ENCODE measurements around the gene SLC39A11.
"Not testable (repeated sequence)": the region's sequence is repeated elsewhere in the genome, so short reads cannot be mapped to it uniquely, and the experiment has no call there.

The SLC39A11 gene

DNA sequence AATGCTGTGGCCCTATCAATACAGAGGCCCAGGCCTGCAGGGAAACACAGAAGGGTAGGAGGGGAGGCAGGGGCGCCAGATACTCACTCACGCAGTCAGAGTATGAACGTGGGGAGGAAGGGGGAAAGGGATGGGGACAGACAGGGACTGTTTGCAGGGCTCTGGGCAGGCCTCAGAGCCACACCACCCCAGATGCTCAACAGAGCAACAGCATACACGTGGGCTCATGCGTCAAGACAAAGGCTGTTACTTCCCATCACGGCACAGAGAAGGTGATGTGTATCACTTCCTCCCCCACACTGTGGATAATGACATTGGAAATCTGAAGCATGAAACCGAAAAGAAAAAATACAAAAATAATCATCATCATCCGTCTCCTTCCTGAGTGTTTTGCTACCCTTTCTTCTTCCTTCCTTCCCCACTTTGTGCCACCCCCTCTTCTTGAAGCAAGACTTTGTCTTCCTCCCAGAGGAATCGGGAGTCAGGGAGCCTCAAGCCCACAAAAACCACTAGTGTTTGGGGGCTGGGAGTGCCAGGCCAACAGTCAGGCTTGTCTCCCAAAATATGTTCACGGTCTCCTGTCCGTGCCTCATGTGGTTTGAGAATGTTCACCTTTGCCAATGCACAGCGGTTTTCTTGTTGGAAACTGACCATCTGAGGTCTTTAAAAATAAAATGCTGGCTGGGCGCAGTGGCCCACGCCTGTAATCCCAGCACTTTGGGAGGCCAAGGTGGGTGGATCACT, 20.1 kb downstream of the SLC39A11 start:
- DNase-seq = no peak

DNA sequence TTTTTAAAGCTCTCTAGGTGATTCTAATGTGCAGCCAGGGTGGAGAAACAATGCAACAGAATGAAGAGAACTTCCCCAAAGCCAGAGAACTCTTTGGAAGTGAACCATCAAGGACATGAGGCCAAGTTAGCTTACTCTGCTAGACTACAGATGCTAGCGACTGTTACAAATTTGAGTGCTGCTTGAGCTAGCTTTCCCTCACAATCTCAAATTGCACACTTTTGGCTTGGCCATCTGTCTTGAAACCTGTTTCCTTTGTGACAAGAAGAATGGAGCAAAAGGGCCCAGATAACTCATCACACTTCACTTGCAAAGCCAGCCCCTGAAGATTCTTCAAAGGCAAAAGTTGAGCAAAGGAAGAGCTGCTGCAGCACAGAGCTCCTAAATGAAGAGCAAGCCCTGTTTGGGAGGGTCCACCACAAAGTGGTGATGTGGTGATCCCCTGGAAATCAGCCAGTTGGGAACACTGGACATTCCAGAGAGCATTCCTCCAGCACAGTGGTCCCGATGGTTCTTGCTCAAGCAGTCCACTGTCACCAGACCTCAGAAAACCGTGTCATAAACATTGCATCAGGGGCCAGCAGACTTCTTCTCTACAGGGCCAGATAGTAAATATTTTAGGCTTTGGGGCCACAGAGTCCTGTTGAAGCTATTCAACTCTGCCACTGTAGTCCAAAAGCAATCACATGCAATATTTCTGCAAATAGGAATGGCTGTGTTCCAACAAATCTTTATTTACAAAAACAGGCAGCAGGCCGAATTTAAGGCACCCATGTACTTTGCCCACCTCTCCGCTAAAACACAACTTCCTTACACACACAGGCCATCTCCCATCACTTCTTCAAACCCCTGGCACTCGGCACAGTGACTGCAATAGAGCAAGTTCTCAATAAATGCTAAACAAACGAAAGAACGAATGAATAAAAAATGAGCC, 21.2 kb downstream of the SLC39A11 start:
- no peak overlapping the region for H3K4me3 Mint-ChIP-seq
- H3K36me3 Mint-ChIP-seq (ENCODE audit: low read depth) = peaks cover 35% of the 10 kb centered on the region
- H3K27ac Mint-ChIP-seq = peak overlapping the region; percentile 16
- DNase-seq = no peak
- H3K27me3 Mint-ChIP-seq (ENCODE audit: low read depth, poor library complexity) = no peaks in the 10 kb centered on the region
- H3K9me3 Mint-ChIP-seq = peaks cover 24% of the 10 kb centered on the region
- TF ChIP-seq CTCF (IDR thresholded peaks at IDR 0.05) = no peak
- H3K4me1 Mint-ChIP-seq = peaks cover 54% of the 10 kb centered on the region

More for the DNA sequence above, 20.1 kb downstream of the SLC39A11 start:
- H3K4me1 Mint-ChIP-seq = peaks cover 43% of the 10 kb centered on the region
- peaks cover 14% of the 10 kb centered on the region for H3K9me3 Mint-ChIP-seq
- no peaks in the 10 kb centered on the region for H3K27me3 Mint-ChIP-seq (ENCODE audit: low read depth, poor library complexity)
- peak overlapping the region; percentile 16 for H3K27ac Mint-ChIP-seq
- H3K4me3 Mint-ChIP-seq = no peak overlapping the region
- peaks cover 24% of the 10 kb centered on the region for H3K36me3 Mint-ChIP-seq (ENCODE audit: low read depth)
- TF ChIP-seq CTCF (IDR thresholded peaks at IDR 0.05) = no peak

- no peak for TF ChIP-seq CTCF (IDR thresholded peaks at IDR 0.05)
- Mint-ChIP-seq H3K4me1 (peaks cover 64% of the 10 kb centered on the region), H3K36me3 (ENCODE audit: low read depth) (peaks cover 39% of the 10 kb centered on the region), H3K27me3 (ENCODE audit: low read depth, poor library complexity) (peaks cover 4% of the 10 kb centered on the region), H3K4me3 (no peak overlapping the region), H3K27ac (no peak overlapping the region), H3K9me3 (peaks cover 29% of the 10 kb centered on the region)
- DNase-seq = no peak
Measured at GRCh38 chr17:73069841-73070240, 22.6 kb downstream of the SLC39A11 start.

DNA sequence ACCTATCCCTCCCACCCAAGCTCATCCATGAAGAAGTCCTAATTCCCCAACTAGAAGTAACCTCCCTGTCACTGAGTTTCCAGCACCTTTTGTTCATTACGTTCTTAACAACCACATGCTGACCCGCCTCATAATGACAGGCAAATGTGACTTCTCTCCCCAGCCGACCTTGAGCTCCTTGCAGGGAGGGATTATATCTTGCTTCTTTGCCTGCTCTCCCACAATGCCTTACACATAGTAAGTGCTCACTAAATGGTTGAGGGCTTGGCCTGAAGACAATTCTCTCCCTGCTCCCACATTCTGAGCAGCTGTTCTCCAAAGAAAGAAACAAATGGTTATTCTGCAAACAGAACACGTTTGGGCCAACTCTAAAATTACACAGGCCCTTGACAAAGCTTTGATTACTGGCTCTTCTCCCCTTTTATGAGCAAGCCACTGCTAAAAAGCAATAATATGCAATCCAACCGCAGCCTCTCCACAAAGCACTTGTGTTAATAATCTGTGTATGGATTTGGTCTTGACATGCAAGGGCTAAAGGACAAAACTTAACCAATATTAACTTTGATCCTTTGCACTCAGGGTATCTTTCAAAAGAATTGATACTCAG, 23.2 kb downstream of the SLC39A11 start:
- no peak for TF ChIP-seq CTCF (IDR thresholded peaks at IDR 0.05)
- H3K9me3 Mint-ChIP-seq = peaks cover 29% of the 10 kb centered on the region
- no peak overlapping the region for H3K4me3 Mint-ChIP-seq
- peaks cover 70% of the 10 kb centered on the region for H3K4me1 Mint-ChIP-seq
- peaks cover 39% of the 10 kb centered on the region for H3K36me3 Mint-ChIP-seq (ENCODE audit: low read depth)
- peaks cover 4% of the 10 kb centered on the region for H3K27me3 Mint-ChIP-seq (ENCODE audit: low read depth, poor library complexity)
- no peak for DNase-seq
- H3K27ac Mint-ChIP-seq = no peak overlapping the region

DNA sequence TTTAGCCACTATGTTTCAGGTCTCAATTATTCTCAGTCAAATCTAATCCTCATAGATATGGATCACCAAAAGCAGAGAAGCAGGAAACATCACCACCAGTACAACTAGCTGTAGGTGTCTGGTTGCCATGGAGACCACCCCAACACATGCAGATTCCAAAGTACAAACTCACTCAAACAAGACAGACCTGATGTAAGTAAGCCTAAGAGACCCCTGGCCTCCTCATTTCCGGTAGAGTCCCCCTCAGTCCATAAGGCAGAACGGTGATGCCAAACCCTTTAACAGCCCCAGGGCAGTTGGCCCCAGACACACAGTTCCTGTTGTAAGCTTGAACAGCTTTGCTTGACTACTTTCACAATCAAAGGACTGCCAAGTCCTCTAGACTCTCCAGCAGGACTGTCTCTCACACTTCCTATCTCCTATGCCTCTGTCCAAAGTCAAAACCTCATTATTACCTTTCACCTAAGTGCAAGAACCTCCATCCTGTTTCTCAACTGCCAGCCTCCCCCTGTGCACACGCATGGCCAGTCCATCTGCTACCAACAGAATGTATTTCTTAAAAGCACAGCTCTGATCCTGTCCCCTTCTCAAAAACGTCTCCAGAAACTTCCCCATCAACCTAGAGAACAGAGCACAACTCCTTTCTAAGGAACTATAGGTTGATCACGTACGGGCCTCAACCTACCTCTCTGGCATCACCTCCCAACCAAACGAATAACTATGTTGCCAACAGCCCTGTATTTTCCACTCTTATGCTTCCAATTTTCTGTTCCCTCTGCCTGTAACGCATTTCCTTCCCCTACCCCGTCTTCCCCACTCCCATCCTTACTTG, 23.9 kb downstream of the SLC39A11 start:
- peak; percentile 19 for DNase-seq
- peaks cover 4% of the 10 kb centered on the region for H3K27me3 Mint-ChIP-seq (ENCODE audit: low read depth, poor library complexity)
- peaks cover 39% of the 10 kb centered on the region for H3K36me3 Mint-ChIP-seq (ENCODE audit: low read depth)
- no peak overlapping the region for H3K4me3 Mint-ChIP-seq
- H3K27ac Mint-ChIP-seq = peak overlapping the region; percentile 8
- H3K9me3 Mint-ChIP-seq = peaks cover 29% of the 10 kb centered on the region
- H3K4me1 Mint-ChIP-seq = peaks cover 77% of the 10 kb centered on the region
- no peak for TF ChIP-seq CTCF (IDR thresholded peaks at IDR 0.05)

DNA sequence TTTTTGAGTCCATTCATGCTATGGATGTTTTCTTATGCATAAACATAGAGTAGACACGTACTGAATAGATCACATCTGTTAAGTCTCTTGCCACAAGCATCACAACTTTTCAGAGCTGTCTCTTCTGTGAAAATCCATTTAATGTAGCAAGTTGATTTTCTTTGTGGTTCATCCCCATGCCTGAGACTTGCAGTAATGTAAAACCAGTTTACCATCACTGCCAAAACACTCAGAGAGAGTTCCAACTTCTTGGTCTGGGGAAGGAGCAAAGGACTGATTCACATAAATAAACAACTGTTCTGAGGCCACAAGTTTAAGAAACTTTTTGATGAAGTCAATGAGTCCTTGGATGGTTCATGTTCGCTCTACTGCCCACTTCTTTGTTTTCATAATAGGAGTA, 24.8 kb downstream of the SLC39A11 start:
- H3K27ac Mint-ChIP-seq; H3K4me3 Mint-ChIP-seq; DNase-seq; H3K27me3 Mint-ChIP-seq (ENCODE audit: low read depth, poor library complexity): not testable (repeated sequence)
- H3K36me3 Mint-ChIP-seq (ENCODE audit: low read depth) = peaks cover 39% of the 10 kb centered on the region
- H3K9me3 Mint-ChIP-seq = peaks cover 29% of the 10 kb centered on the region
- peaks cover 78% of the 10 kb centered on the region for H3K4me1 Mint-ChIP-seq
